Neural progenitor cell (in vitro differentiated cells): Measurements from ENCODE around the gene PARD3B. TPM values are rescaled to one million over a fixed set of nuclear protein-coding genes. Genes with fewer than 3 reads are reported as not detected.

Experiments
- DNase-seq: peaks from one replicate; pipeline ENCODE4 v3.0.0-alpha.2; 2016; ENCODE audit warnings: low spot score
- H2AFZ ChIP-seq: fragments of 200-600 bp; sonication (generic); replicated peaks from 2 replicates; pipeline ENCODE4 v1.6.1; 2016; ENCODE audit warnings: antibody characterized with exemption
- H3F3A ChIP-seq: fragments of 200-600 bp; sonication (generic); 2 replicates; pipeline ENCODE4 v1.6.1; 2016; ENCODE audit warnings: antibody characterized with exemption, low read depth
- H3K27ac ChIP-seq: fragments of 200-600 bp; sonication (generic); 2 replicates; pipeline ENCODE4 v1.5.1; 2016; ENCODE audit warnings: mild to moderate bottlenecking
- H3K27me3 ChIP-seq: fragments of 200-600 bp; sonication (generic); 2 replicates; pipeline ENCODE4 v1.6.1; 2016; ENCODE audit warnings: mild to moderate bottlenecking, moderate library complexity
- H3K36me3 ChIP-seq: fragments of 200-600 bp; sonication (generic); 2 replicates; pipeline ENCODE4 v1.5.1; 2016
- H3K4me1 ChIP-seq: fragments of 200-600 bp; sonication (generic); 2 replicates; pipeline ENCODE4 v1.6.1; 2016; ENCODE audit warnings: mixed run types
- H3K4me2 ChIP-seq: fragments of 200-600 bp; sonication (generic); 2 replicates; pipeline ENCODE4 v1.6.1; 2016
- H3K4me3 ChIP-seq: fragments of 200-600 bp; sonication (generic); 2 replicates; pipeline ENCODE4 v1.5.1; 2016
- H3K79me2 ChIP-seq: fragments of 200-600 bp; sonication (generic); 2 replicates; pipeline ENCODE4 v1.6.1; 2016; ENCODE audit warnings: low read depth
- H3K9ac ChIP-seq: fragments of 200-600 bp; sonication (generic); 2 replicates; pipeline ENCODE4 v1.6.1; 2016
- H3K9me3 ChIP-seq: fragments of 200-600 bp; sonication (generic); 2 replicates; pipeline ENCODE4 v1.5.1; 2016; ENCODE audit warnings: low read depth
- H4K20me1 ChIP-seq: fragments of 200-600 bp; sonication (generic); 2 replicates; pipeline ENCODE4 v1.6.1; 2016; ENCODE audit warnings: low read depth
- H3K27ac Mint-ChIP-seq: 3 replicates; pipeline ENCODE4 v1.8.0; 2021; ENCODE audit warnings: mixed read lengths
- H3K27me3 Mint-ChIP-seq: 2 replicates; pipeline ENCODE4 v1.8.0; 2022; ENCODE audit warnings: low read depth, mild to moderate bottlenecking, inconsistent platforms, moderate library complexity, mixed read lengths; ENCODE audit not compliant: insufficient read depth
- H3K36me3 Mint-ChIP-seq: 3 replicates; pipeline ENCODE4 v1.8.0; 2021; ENCODE audit warnings: mixed read lengths
- H3K4me1 Mint-ChIP-seq: 3 replicates; pipeline ENCODE4 v1.8.0; 2021; ENCODE audit warnings: mixed read lengths
- H3K4me3 Mint-ChIP-seq: 3 replicates; pipeline ENCODE4 v1.8.0; 2021; ENCODE audit warnings: mild to moderate bottlenecking, moderate library complexity, mixed read lengths
- H3K9me3 Mint-ChIP-seq: 3 replicates; pipeline ENCODE4 v1.8.0; 2020; ENCODE audit warnings: mixed read lengths
- CTCF ChIP-seq: fragments of 200-600 bp; sonication (generic); IDR thresholded peaks from 2 replicates; pipeline ENCODE4 v1.5.1; 2017; ENCODE audit warnings: antibody characterized with exemption, mild to moderate bottlenecking
- EZH2 ChIP-seq: fragments of 200-600 bp; sonication (generic); IDR thresholded peaks from 2 replicates; pipeline ENCODE4 v1.6.1; 2017; ENCODE audit warnings: antibody characterized with exemption, mild to moderate bottlenecking, moderate library complexity
- EZH2phosphoT487 ChIP-seq: fragments of 200-600 bp; sonication (generic); IDR thresholded peaks from 2 replicates; pipeline ENCODE4 v1.6.1; 2017; ENCODE audit warnings: antibody characterized with exemption
- total RNA-seq: library from RNA; depleted of rRNA; stranded (reverse); fragments of >200 nt; gene quantifications from 2 replicates; pipeline ENCODE4 v1.2.3, GENCODE V29; 2015; ENCODE audit warnings: low replicate concordance

The PARD3B gene
- total RNA-seq, 1 donor from 2014 or later = 8.4 TPM

GRCh38 chr2:205047273-205047839 lies 502.1 kb downstream of the PARD3B start:
- Histone ChIP-seq H3F3A (no peaks in the 10 kb centered on the region), H3K4me2 (peak overlapping the region; percentile 52), H3K9ac (no peak overlapping the region), H3K27ac (no peak overlapping the region), H2AFZ (no peak overlapping the region), H3K4me1 (peaks cover 27% of the 10 kb centered on the region), H3K4me3 (no peak overlapping the region), H3K36me3 (no peaks in the 10 kb centered on the region), H3K27me3 (no peaks in the 10 kb centered on the region), H3K79me2 (no peaks in the 10 kb centered on the region), H3K9me3 (no peaks in the 10 kb centered on the region), H4K20me1 (no peaks in the 10 kb centered on the region)
- H3K27me3 Mint-ChIP-seq = no peaks in the 10 kb centered on the region
- H3K9me3 Mint-ChIP-seq = peaks cover 3% of the 10 kb centered on the region
- no peak overlapping the region for H3K27ac Mint-ChIP-seq
- TF ChIP-seq EZH2phosphoT487 (peak; percentile 44), CTCF (peak; percentile 55), EZH2 (no peak)
- peak; percentile 89 for DNase-seq
- peaks cover 9% of the 10 kb centered on the region for H3K36me3 Mint-ChIP-seq
- H3K4me1 Mint-ChIP-seq = peaks cover 31% of the 10 kb centered on the region
- H3K4me3 Mint-ChIP-seq = peak overlapping the region; percentile 38

- TF ChIP-seq CTCF (peak; percentile 11), EZH2 (no peak)
- H3K9me3 Mint-ChIP-seq = peaks cover 4% of the 10 kb centered on the region
Observed at GRCh38 chr2:205051417-205051816, 506.1 kb downstream of the PARD3B start.

GRCh38 chr2:205052781-205053180 lies 507.5 kb downstream of the PARD3B start:
- Mint-ChIP-seq H3K4me3 (no peak overlapping the region), H3K27ac (no peak overlapping the region), H3K4me1 (peaks cover 16% of the 10 kb centered on the region), H3K36me3 (peaks cover 6% of the 10 kb centered on the region), H3K9me3 (peaks cover 5% of the 10 kb centered on the region), H3K27me3 (no peaks in the 10 kb centered on the region)
- H3K9me3 ChIP-seq = no peaks in the 10 kb centered on the region
- no peaks in the 10 kb centered on the region for H4K20me1 ChIP-seq
- no peak overlapping the region for H3K4me3 ChIP-seq
- no peak overlapping the region for H3K4me2 ChIP-seq
- no peaks in the 10 kb centered on the region for H3F3A ChIP-seq
- H3K79me2 ChIP-seq = no peaks in the 10 kb centered on the region
- TF ChIP-seq EZH2 = no peak
- no peak for TF ChIP-seq CTCF
- no peak for TF ChIP-seq EZH2phosphoT487
- no peaks in the 10 kb centered on the region for H3K27me3 ChIP-seq
- no peak overlapping the region for H2AFZ ChIP-seq
- DNase-seq = no peak
- peaks cover 7% of the 10 kb centered on the region for H3K4me1 ChIP-seq
- H3K9ac ChIP-seq = no peak overlapping the region
- no peaks in the 10 kb centered on the region for H3K36me3 ChIP-seq
- H3K27ac ChIP-seq = no peak overlapping the region

More at GRCh38 chr2:205051417-205051816, 506.1 kb downstream of the PARD3B start:
- H3K4me3 Mint-ChIP-seq = no peak overlapping the region
- Histone ChIP-seq H4K20me1 (no peaks in the 10 kb centered on the region), H3K27ac (no peak overlapping the region), H3K27me3 (no peaks in the 10 kb centered on the region), H3K4me3 (no peak overlapping the region), H3K4me2 (no peak overlapping the region), H3K9me3 (no peaks in the 10 kb centered on the region), H3K9ac (no peak overlapping the region), H2AFZ (no peak overlapping the region), H3K36me3 (no peaks in the 10 kb centered on the region), H3K4me1 (peaks cover 19% of the 10 kb centered on the region), H3F3A (no peaks in the 10 kb centered on the region), H3K79me2 (no peaks in the 10 kb centered on the region)
- no peak overlapping the region for H3K27ac Mint-ChIP-seq
- peaks cover 6% of the 10 kb centered on the region for H3K36me3 Mint-ChIP-seq
- peaks cover 27% of the 10 kb centered on the region for H3K4me1 Mint-ChIP-seq
- no peaks in the 10 kb centered on the region for H3K27me3 Mint-ChIP-seq
- DNase-seq = no peak
